ENCODE results near the gene CAMTA1. TPM values are rescaled to one million over a fixed set of nuclear protein-coding genes. Genes with fewer than 3 reads are reported as not detected.

CAMTA1 gene
- total and polyA plus RNA-seq, 12 donors, result 123 to 265 (median 142) TPM

- Histone ChIP-seq H3K27me3 (no peaks in the 10 kb centered on the region), H3K27ac (peak overlapping the region in 3 of 10 donors; percentile 10 to 37 (median 15)), H3K4me3 (no peak overlapping the region), H3K9me3 (no peaks in the 10 kb centered on the region), H3K4me1 (peaks cover 0 to 12% (median 5%) of the 10 kb centered on the region in 9 donors), H3K36me3 (no peaks in the 10 kb centered on the region)
- 53 to 62% methylated on average over 24 of the region's 24 CpGs for WGBS, 2 donors
- TF ChIP-seq CTCF (IDR thresholded peaks at IDR 0.05), result no peak
- intact Hi-C loops (cut with DNase I), result no loop called here
- no peak for DNase-seq
- ATAC-seq, result peak; percentile 17 to 76 (median 69)
These were observed 561.6 kb downstream of the CAMTA1 start for GRCh38 chr1:7346600-7347570.

- ATAC-seq, result no peak
- no peak overlapping the region for H3K4me3 ChIP-seq
- DNase-seq, result no peak
- H3K27ac ChIP-seq, result no peak overlapping the region
- no peaks in the 10 kb centered on the region for H3K36me3 ChIP-seq
- H3K4me1 ChIP-seq, result peaks cover 0 to 12% (median 5%) of the 10 kb centered on the region in 9 donors
- H3K27me3 ChIP-seq, result no peaks in the 10 kb centered on the region
- no peaks in the 10 kb centered on the region for H3K9me3 ChIP-seq
- WGBS, 2 donors, result 77 to 83% methylated on average over 10 of the region's 10 CpGs
- intact Hi-C loops (cut with DNase I), result no loop called here
- no peak for TF ChIP-seq CTCF (IDR thresholded peaks at IDR 0.05)
These were observed 562.8 kb downstream of the CAMTA1 start for GRCh38 chr1:7348073-7348472.

- Histone ChIP-seq H3K36me3 (no peaks in the 10 kb centered on the region), H3K27me3 (no peaks in the 10 kb centered on the region)
These were observed 563.3 kb downstream of the CAMTA1 start for GRCh38 chr1:7348580-7348979.

GRCh38 chr1:7350804-7351203 lies 565.5 kb downstream of the CAMTA1 start:
- intact Hi-C loops (cut with DNase I), result no loop called here
- WGBS, 2 donors, result 84 to 91% methylated on average over 8 of the region's 8 CpGs
- Histone ChIP-seq H3K27me3 (no peaks in the 10 kb centered on the region), H3K4me1 (peaks cover 0 to 12% (median 5%) of the 10 kb centered on the region in 9 donors), H3K9me3 (no peaks in the 10 kb centered on the region), H3K4me3 (no peak overlapping the region), H3K27ac (no peak overlapping the region), H3K36me3 (no peaks in the 10 kb centered on the region)
- ATAC-seq (no peak), DNase-seq (no peak)
- TF ChIP-seq CTCF (IDR thresholded peaks at IDR 0.05), result no peak

More at GRCh38 chr1:7348580-7348979, 563.3 kb downstream of the CAMTA1 start:
- Histone ChIP-seq H3K27ac (no peak overlapping the region), H3K4me3 (no peak overlapping the region), H3K9me3 (no peaks in the 10 kb centered on the region), H3K4me1 (peaks cover 0 to 12% (median 5%) of the 10 kb centered on the region in 9 donors)
- TF ChIP-seq CTCF (IDR thresholded peaks at IDR 0.05), result no peak
- DNase-seq (no peak), ATAC-seq (no peak)
- 79 to 85% methylated on average over 10 of the region's 10 CpGs for WGBS, 2 donors
- intact Hi-C loops (cut with DNase I), result no loop called here
